GM12801 (cell line): Measurements from ENCODE around the gene LCN9.

Experiments
- TF ChIP-seq, protein P1 (sequence below): IDR thresholded peaks from one replicate; pipeline ENCODE4 v1.5.1; 2011; ENCODE audit warnings: control low read depth; ENCODE audit not compliant: insufficient read length; ENCODE audit errors: extremely low read depth

Gene LCN9

DNA sequence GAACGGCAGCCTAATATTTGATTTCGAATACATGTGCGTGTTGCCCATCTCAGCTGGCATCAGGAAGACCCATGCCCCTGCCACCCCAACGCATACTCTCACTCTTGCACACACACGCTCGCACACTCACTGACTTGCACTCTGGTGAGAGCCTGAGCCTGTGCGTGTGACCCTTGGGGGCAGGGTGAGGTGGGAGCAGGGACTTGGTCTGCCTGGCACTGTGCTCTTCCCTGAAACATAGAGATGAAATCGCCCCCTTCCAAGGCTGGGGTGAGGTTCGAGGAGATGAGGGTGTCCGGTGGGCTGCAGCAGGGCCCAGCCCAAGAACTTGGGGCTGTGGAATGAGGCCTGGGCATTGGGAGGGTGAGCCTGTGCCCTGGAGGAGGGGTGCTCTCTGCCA, 1.2 kb downstream of the LCN9 start:
- TF ChIP-seq, protein P1, sequence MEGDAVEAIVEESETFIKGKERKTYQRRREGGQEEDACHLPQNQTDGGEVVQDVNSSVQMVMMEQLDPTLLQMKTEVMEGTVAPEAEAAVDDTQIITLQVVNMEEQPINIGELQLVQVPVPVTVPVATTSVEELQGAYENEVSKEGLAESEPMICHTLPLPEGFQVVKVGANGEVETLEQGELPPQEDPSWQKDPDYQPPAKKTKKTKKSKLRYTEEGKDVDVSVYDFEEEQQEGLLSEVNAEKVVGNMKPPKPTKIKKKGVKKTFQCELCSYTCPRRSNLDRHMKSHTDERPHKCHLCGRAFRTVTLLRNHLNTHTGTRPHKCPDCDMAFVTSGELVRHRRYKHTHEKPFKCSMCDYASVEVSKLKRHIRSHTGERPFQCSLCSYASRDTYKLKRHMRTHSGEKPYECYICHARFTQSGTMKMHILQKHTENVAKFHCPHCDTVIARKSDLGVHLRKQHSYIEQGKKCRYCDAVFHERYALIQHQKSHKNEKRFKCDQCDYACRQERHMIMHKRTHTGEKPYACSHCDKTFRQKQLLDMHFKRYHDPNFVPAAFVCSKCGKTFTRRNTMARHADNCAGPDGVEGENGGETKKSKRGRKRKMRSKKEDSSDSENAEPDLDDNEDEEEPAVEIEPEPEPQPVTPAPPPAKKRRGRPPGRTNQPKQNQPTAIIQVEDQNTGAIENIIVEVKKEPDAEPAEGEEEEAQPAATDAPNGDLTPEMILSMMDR: no peak

DNA sequence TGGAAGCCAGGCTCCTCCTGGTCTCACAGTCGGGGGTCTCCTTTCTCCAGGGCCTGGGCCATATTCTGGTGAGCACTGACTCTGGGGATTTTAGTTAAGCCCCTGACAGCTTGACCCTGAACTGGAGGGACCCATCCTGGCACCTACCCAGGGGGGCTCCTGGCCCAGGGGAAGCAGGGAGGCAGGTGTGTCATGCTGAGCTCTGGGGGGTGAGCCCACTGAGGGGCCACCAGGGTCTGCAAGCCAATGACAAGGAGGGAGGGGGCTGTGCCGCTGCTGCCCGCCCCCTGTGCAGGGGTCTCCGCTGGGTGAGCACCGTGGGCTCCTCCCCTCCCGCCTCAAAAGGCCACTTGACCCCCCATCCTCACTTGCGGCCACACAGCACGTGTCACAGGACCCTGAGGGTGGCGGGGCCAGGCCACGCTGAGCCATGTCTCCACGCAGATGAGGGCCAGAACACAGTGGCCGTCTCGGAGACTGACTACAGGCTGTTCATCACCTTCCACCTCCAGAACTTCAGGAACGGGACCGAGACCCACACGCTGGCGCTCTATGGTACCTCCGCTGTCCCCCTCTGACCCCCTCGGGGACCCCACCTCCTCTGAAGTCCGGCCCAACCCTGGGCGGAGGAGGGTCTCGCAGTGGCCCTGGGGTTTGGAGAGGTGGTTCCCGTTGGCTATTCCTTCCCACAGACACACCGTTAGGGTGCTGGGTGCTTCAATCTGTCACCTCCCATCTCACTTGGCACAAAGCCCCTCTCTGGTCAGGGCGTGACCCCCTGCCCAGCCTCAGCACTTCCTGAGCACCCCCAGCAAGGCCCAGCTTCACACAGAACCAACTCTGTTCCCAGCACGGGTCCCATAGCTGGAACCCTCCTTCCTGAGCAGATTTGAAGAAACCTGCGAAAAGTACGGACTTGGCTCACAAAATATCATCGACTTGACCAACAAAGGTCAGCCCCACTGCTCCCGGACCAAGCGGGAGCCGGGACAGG, 2.0 kb downstream of the LCN9 start:
- TF ChIP-seq, protein P1: no peak

DNA sequence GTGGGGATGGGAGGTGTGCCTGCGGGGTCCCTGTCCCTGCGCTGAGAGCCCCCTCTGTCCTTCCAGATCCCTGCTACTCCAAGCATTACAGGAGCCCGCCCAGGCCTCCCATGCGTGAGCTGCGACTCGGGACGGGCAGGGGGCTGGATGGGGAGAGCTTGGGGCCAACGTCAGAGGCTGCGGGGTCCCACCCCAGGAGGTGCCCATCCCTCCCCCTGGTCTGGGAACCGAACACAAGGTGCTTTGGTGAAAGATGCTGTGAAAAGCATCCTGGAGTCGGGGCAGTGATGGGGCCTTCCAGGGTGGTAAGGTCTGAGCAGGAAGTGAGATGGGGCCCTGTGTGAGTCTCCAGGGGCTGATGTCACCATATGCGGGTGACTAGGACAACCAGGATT, 2.7 kb downstream of the LCN9 start:
- TF ChIP-seq, protein P1: no peak

DNA sequence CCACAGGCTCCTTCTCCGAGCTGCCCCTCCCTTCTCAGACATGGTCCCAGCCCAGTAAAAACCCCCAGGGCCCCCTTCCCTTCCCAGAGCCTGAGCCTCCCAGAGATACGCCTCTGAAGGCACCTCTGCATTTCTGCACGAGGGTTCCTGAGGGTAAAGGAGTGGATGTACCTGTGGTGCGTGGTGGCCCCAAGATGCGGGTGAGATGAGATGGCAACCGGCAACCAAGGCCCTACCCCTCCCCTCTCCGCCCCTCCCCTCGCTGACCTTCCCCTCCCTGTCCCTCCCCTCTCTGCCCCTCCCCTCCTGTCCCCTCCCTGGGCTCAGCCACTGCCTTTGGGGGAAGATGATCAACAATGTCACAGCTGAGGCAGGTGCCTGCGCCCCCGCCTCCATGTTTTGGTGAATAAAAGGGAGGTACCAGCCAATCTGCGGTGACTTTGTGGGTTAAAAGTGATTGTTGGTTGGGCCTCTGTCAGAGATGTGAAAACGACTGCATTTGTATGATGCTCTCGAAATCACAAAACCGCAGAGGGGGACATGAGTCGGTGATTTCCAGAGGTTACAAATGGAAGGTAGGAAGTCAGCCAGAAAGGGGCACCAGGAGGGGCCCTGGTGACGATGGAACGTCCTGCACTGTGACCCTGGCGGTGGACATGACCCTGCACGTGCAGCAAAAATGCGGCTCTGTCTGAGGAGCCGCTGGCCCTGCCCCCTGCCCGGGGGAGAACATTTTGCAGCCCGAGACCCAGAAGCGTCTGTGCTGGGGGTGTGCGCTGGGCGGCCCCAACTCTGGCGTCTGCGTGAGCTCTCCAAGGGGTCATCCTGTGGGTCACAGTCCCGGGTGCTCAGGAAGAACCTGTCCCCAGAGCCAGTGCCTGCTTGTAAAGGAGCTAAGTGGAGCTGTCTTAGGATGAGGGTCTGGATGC, 3.7 kb downstream of the LCN9 start:
- TF ChIP-seq, protein P1: no peak

DNA sequence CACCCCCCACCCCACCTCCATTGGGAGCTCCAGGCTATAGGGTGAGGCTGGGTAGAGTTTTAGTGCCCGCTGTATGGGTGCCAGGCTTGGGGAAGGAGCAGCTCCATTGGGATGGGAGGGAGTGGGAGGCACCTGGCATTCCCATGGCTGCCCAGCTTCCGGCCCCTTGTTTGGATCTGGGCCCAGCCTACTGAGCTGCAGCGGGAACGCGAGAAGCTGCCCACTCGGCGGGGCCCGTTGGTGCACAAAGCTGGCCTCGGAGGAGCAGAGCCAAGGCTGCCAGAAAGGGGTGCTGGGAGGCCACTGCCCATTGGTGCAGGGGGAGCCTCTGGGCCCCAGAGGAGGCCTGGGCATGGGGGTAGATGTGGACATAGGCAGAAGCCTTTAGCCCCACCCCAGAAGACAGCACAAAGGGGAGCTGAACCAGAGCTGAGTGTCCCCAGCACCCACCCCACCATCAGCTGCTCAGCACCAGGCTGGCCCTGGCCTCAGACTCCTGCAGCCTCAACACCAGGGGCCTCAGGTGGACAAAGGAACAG, 4.4 kb downstream of the LCN9 start:
- TF ChIP-seq, protein P1: no peak

DNA sequence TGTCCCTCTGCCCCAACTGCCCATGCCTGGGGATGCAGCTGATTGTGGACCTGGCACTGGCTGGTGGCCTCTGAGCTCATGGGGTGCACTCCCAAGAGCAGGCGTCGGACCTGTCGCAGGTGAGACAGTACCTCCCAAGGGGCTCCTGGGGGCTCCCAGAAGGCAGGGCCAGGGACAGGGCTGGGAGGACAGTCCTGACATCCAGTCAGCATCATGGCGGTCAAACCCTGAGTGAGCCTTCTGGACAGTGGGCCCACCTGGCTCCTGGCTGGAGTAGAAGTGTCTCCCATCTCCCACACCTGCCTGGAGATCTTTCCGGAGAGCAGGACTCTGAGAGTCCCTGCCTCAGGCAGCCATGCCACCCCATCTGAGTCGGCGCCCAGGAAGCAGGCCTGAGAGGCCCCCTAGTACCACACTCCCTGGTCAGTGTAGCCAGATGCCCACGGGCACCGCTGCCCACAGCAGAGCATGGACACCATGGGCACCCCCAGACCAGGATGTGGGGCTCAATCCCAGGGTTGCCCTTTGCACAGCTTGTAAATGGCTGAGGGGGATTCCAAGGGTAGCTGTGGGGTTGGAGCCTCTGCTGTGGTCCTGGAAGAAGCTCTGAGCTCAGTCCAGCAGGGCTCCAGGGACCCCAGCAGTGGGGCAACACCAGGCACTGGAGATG, 6.6 kb downstream of the LCN9 start:
- TF ChIP-seq, protein P1: no peak
